MCF 10A (cell line): ENCODE measurements around the gene SMIM31. TPM values are rescaled to one million over a fixed set of nuclear protein-coding genes. Genes with fewer than 3 reads are reported as not detected.

Experiments used
- BruUV-seq: library from RNA; stranded (reverse); fragments of 400-500 nt; replicated peaks from 2 replicates; lab custom pipeline; 2021; lab: Mats Ljungman, UMichigan
- CTCF ChIA-PET: fragments of 300-600 bp; sonication (Branson Sonifier 250); formaldehyde crosslinking; extraction: SDS; loops from one replicate; lab custom pipeline; 2021; ENCODE audit warnings: antibody characterized with exemption, inconsistent platforms; lab: Yijun Ruan, JAX
- POLR2A ChIA-PET: fragments of 300-600, 350-650 bp; sonication (Branson Sonifier 250); formaldehyde crosslinking; extraction: SDS; loops from one replicate; lab custom pipeline; 2020; ENCODE audit warnings: antibody characterized with exemption, inconsistent platforms; lab: Yijun Ruan, JAX
- DNase-seq: peaks from one replicate; pipeline ENCODE4 v3.0.0-alpha.2; 2018; ENCODE audit not compliant: unreplicated experiment
- H3K27ac Mint-ChIP-seq: one replicate; pipeline ENCODE4 v1.8.0; 2022; ENCODE audit warnings: mild to moderate bottlenecking, low read depth, mixed read lengths; ENCODE audit not compliant: unreplicated experiment
- H3K27me3 Mint-ChIP-seq: one replicate; pipeline ENCODE4 v1.8.0; 2022; ENCODE audit warnings: mixed read lengths; ENCODE audit not compliant: insufficient read depth, unreplicated experiment
- H3K36me3 Mint-ChIP-seq: one replicate; pipeline ENCODE4 v1.8.0; 2022; ENCODE audit warnings: mild to moderate bottlenecking, moderate library complexity, mixed read lengths; ENCODE audit not compliant: insufficient read depth, unreplicated experiment
- H3K4me1 Mint-ChIP-seq: one replicate; pipeline ENCODE4 v1.8.0; 2022; ENCODE audit warnings: mixed read lengths; ENCODE audit not compliant: insufficient read depth, unreplicated experiment
- H3K4me3 Mint-ChIP-seq: one replicate; pipeline ENCODE4 v1.8.0; 2022; ENCODE audit warnings: mild to moderate bottlenecking, moderate library complexity, mixed read lengths; ENCODE audit not compliant: unreplicated experiment
- H3K9me3 Mint-ChIP-seq: one replicate; pipeline ENCODE4 v1.8.0; 2022; ENCODE audit warnings: mixed read lengths; ENCODE audit not compliant: unreplicated experiment
- intact Hi-C: fragments of 100-400 bp; cut with micrococcal nuclease; formaldehyde crosslinking; loops from 2 replicates; pipeline ENCODE4 v1.14.1; 2022
- total RNA-seq: library from RNA; stranded (reverse); gene quantifications from 2 replicates; pipeline ENCODE4 v1.2.3, GENCODE V29; 2022
- TF ChIP-seq, protein P1 (sequence below): fragments of 200-600 bp; IDR thresholded peaks from one replicate; pipeline ENCODE4 v1.8.0; 2022; ENCODE audit warnings: antibody characterized with exemption, mild to moderate bottlenecking; ENCODE audit not compliant: unreplicated experiment

SMIM31 gene
- total RNA-seq, 1 experiment from 2014 or later: not detected

DNA sequence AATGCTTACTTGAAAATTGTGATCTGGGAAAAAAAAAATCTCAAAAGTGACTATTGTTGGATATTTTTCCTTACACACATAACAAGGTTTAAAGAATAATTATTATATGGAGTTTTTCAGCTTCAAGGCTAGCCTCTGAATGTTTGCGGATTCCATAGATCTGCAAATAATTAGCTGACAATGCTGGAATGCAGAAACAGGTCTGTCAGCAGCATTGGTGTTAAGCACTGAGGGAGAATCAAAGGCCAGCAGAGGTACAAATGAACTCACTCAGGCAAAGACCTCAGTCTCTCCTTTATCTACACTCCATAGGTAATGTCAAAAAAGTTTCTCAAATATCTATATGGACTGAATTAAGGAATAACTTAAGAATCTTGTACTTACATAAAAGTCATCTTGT lies 35.1 kb downstream of the SMIM31 start:
- Mint-ChIP-seq H3K27ac (no peak overlapping the region), H3K9me3 (no peaks in the 10 kb centered on the region), H3K36me3 (no peaks in the 10 kb centered on the region), H3K4me1 (no peaks in the 10 kb centered on the region), H3K27me3 (no peaks in the 10 kb centered on the region), H3K4me3 (no peak overlapping the region)
- TF ChIP-seq, protein P1, sequence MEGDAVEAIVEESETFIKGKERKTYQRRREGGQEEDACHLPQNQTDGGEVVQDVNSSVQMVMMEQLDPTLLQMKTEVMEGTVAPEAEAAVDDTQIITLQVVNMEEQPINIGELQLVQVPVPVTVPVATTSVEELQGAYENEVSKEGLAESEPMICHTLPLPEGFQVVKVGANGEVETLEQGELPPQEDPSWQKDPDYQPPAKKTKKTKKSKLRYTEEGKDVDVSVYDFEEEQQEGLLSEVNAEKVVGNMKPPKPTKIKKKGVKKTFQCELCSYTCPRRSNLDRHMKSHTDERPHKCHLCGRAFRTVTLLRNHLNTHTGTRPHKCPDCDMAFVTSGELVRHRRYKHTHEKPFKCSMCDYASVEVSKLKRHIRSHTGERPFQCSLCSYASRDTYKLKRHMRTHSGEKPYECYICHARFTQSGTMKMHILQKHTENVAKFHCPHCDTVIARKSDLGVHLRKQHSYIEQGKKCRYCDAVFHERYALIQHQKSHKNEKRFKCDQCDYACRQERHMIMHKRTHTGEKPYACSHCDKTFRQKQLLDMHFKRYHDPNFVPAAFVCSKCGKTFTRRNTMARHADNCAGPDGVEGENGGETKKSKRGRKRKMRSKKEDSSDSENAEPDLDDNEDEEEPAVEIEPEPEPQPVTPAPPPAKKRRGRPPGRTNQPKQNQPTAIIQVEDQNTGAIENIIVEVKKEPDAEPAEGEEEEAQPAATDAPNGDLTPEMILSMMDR: no peak
- ChIA-PET CTCF (interaction anchor here (1.0 to 2.9 kb wide), 4 partner anchors 9 to 307 kb away, joined by 3 to 16 read pairs (median 4); no protein-coding TSS in a partner anchor), POLR2A (no interaction called here)
- intact Hi-C loops: no loop called here
- BruUV-seq: no TSS peak
- no peak for DNase-seq

DNA sequence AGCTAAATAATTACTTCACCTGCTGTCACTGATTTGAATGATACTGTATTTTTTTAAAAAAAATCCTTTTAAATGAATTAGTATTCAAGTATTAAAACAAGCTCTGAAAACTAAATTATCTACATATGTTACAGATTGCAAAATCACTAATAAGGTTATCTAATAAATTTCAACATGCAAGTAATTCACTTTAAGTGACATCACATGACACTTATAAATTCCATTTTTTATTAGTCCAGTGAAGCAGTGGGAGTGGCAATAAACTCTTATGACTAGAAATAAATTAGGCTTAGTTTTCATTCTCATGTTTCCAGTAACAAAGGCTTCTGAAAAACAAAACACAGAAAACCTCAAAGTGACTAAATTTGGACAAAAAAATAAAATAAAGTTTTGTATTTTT lies 36.3 kb downstream of the SMIM31 start:
- Mint-ChIP-seq H3K9me3 (no peaks in the 10 kb centered on the region), H3K4me3 (no peak overlapping the region), H3K27ac (no peak overlapping the region), H3K36me3 (no peaks in the 10 kb centered on the region), H3K27me3 (no peaks in the 10 kb centered on the region), H3K4me1 (no peaks in the 10 kb centered on the region)
- no peak for DNase-seq
- CTCF ChIA-PET: interaction anchor here (1.2 to 2.9 kb wide), 3 partner anchors 10 to 122 kb away, joined by 3 to 16 read pairs (median 4); no protein-coding TSS in a partner anchor
- intact Hi-C loops: no loop called here
- no TSS peak for BruUV-seq
- POLR2A ChIA-PET: no interaction called here
- TF ChIP-seq, protein P1: no peak

DNA sequence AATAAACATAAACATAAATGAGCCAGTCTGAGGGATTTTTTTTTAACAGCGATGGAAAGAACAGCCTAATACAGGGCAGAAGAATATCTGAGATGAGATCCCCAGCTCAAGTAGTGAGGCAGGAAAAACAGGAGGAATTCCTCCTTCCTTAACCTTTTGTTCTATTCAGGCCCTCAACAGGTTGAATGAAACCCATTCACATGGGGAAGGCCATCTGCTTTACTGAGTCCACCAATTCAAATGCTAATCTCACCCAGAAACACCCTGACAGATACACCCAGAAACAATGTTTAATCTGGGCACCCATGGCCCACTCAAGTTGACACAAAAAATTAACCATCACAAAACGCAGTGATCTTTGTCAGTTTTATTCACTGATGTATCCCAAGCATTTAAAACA lies 45.5 kb downstream of the SMIM31 start:
- Mint-ChIP-seq H3K4me3 (no peak overlapping the region), H3K27me3 (no peaks in the 10 kb centered on the region), H3K27ac (no peak overlapping the region), H3K36me3 (no peaks in the 10 kb centered on the region), H3K4me1 (peaks cover 6% of the 10 kb centered on the region), H3K9me3 (no peaks in the 10 kb centered on the region)
- no peak for DNase-seq
- no TSS peak for BruUV-seq
- TF ChIP-seq, protein P1: no peak
- intact Hi-C loops: no loop called here
- ChIA-PET CTCF (interaction anchor here (0.6 to 1.2 kb wide), 2 partner anchors 19 to 52 kb away, joined by 4 read pairs; no protein-coding TSS in a partner anchor), POLR2A (no interaction called here)

GRCh38 chr4:164800786-164801185 lies 46.9 kb downstream of the SMIM31 start:
- Mint-ChIP-seq H3K27ac (no peak overlapping the region), H3K27me3 (no peaks in the 10 kb centered on the region), H3K4me3 (no peak overlapping the region), H3K9me3 (no peaks in the 10 kb centered on the region), H3K36me3 (peaks cover 6% of the 10 kb centered on the region), H3K4me1 (peaks cover 6% of the 10 kb centered on the region)
- DNase-seq: no peak
- intact Hi-C loops: no loop called here
- TF ChIP-seq, protein P1: no peak
- POLR2A ChIA-PET: no interaction called here
- BruUV-seq: no TSS peak
- CTCF ChIA-PET: interaction anchor here (1.2 kb wide), 1 partner anchor 20 kb away, joined by 4 read pairs; no protein-coding TSS in a partner anchor
